A549 (cell line): Measurements from ENCODE around the gene ZNF24.

Experiments
- CEBPB ChIP-seq, 2 experiments: fragments of >200 bp in 1 of 2; sonication (Bioruptor Twin) in 1 of 2; formaldehyde crosslinking in 1 of 2; IDR thresholded peaks; 2 replicates each; pipeline ENCODE4 v1.6.1; 2012 to 2016
- CTCF ChIP-seq: fragments of >200 bp; sonication (Bioruptor Twin); formaldehyde crosslinking; IDR thresholded peaks from 3 replicates; pipeline ENCODE4 v1.5.1; 2016
- NR3C1 ChIP-seq: fragments of >200 bp; sonication (Bioruptor Twin); formaldehyde crosslinking; IDR thresholded peaks from 3 replicates; pipeline ENCODE4 v1.6.1; 2017
- PHF8 ChIP-seq: fragments of 200-600 bp; sonication (generic); IDR thresholded peaks from 2 replicates; pipeline ENCODE4 v1.6.1; 2016; ENCODE audit warnings: low read depth, mild to moderate bottlenecking, antibody characterized with exemption, moderate library complexity, borderline replicate concordance
- POLR2A ChIP-seq: IDR thresholded peaks from 2 replicates; pipeline ENCODE4 v1.6.1; 2012; ENCODE audit warnings: mild to moderate bottlenecking, low read length
- TP53 ChIP-seq: fragments of 250-450 bp; sonication (Bioruptor Pico); IDR thresholded peaks from 2 replicates; pipeline ENCODE4 v1.5.0; 2021; ENCODE audit warnings: mild to moderate bottlenecking, moderate library complexity
- TF ChIP-seq, protein P1 (sequence below): IDR thresholded peaks from 2 replicates; pipeline ENCODE4 v1.6.1; 2012
- TF ChIP-seq, protein P2 (sequence below): fragments of 450-650 bp; IDR thresholded peaks from 2 replicates; pipeline ENCODE4 v1.6.1; 2014; ENCODE audit warnings: antibody characterized with exemption

DNA sequence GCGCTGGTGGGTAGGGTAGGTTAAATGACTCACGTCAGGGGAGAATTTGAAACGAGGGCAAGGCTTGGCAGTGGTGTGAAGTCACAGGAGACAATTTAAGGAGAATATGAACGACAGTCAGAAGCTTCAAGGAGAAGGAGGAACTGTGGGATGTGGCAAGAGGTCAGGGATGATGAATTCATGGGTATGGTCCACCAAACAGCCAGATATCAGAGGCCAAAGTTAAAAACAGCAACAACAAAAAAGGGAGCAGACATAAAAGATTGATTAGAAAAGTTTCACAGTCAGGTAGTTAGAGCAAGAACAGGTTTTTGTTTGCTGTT lies 34.3 kb upstream of the ZNF24 start:
- TF ChIP-seq POLR2A (no peak), CTCF (no peak), PHF8 (no peak), NR3C1 (no peak), CEBPB (IDR thresholded peaks at IDR 0.05) (no peak), TP53 (CRISPR knock-in tag) (no peak)
- TF ChIP-seq, protein P1, sequence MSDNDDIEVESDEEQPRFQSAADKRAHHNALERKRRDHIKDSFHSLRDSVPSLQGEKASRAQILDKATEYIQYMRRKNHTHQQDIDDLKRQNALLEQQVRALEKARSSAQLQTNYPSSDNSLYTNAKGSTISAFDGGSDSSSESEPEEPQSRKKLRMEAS = no peak
- TF ChIP-seq, protein P2, sequence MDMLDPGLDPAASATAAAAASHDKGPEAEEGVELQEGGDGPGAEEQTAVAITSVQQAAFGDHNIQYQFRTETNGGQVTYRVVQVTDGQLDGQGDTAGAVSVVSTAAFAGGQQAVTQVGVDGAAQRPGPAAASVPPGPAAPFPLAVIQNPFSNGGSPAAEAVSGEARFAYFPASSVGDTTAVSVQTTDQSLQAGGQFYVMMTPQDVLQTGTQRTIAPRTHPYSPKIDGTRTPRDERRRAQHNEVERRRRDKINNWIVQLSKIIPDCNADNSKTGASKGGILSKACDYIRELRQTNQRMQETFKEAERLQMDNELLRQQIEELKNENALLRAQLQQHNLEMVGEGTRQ = no peak
